HG03432 (cell line): Measurements from ENCODE around the gene TNFAIP6.
A peak's percentile ranks its signal among the peaks of the same experiment; 100 is the strongest.

Experiments
- ATAC-seq: cut with Tn5 transposase; IDR thresholded peaks from one replicate; pipeline ENCODE4 v1.9.1; 2021; ENCODE audit warnings: mild to moderate bottlenecking, moderate library complexity; ENCODE audit not compliant: unreplicated experiment

TNFAIP6 gene

DNA sequence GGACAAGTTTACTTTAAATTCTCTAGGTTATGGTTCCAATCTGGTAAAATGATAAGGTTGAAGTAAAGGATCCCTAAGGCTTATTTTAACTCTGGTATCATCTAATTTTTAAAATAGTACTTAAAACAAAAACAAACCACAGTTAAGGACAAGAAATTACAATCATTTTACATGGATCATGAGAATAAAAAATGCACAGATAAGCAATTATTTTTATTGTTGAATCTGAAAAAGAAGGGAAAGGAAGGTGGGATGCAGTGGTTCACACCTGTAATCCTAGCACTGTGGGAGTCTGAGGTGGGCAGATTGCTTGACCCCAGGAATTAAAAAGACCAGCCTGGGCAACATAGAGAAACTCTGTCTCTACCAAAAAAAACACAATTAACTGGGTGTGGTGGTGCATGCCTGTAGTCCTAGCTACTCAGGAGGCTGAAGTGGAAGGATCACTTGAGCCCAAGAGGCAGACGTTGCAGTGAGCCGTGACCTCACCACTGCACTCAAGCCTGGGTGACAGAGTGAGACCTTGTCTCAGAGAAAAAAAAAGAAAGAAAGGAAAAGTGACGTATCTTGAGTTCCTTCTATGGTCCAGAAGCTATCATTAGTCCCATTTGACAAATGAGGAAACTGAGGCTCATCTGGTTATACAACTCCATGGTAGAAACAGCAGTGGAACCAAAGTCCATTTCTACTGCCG lies 2.5 kb downstream of the TNFAIP6 start:
- ATAC-seq: no peak

DNA sequence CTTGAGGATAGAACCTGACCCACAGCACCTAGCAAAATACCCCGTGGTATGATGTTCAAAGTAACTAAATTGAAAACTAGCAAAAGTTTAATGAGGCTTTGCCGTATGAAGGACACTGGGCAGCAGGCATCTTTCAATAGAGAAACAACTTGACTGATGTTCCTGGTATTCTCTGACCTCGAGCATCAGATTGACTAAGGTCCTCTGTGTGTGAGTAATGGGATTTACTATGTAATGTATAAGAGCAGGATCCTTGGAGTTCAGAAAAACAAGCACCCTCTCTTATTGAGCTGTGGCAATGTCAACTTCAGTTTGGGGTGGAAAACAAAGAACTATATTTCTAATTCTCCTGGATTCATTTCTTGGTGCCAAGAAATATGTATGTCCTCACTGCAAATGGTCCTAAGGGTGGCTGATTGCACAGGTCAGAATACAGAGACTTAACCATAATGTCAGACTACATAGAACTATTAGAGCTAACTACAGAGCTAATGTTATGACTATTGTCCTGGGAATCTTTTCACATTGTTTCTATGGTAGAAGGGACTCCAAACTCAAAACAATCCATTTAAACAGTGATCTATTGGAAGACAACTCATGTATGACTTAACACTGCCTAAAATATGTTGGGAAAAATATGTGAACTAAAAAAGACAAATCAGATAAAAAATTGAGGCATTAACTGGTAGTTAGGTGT lies 4.4 kb downstream of the TNFAIP6 start:
- ATAC-seq: no peak

DNA sequence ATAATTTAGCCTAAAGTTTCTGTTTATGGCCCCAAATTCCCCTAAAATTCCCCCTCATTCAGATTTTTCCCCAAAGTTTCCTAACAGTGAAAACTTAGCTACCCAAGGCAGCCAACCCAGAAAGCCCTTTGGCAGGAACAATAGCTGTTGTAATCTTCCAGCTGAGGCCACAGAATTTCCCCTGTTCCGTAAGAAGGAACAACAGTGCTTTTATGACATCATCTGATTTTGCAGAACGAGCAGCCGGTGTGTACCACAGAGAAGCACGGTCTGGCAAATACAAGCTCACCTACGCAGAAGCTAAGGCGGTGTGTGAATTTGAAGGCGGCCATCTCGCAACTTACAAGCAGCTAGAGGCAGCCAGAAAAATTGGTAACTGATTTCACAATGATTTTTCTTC lies 6.3 kb downstream of the TNFAIP6 start:
- ATAC-seq: peak; percentile 89

DNA sequence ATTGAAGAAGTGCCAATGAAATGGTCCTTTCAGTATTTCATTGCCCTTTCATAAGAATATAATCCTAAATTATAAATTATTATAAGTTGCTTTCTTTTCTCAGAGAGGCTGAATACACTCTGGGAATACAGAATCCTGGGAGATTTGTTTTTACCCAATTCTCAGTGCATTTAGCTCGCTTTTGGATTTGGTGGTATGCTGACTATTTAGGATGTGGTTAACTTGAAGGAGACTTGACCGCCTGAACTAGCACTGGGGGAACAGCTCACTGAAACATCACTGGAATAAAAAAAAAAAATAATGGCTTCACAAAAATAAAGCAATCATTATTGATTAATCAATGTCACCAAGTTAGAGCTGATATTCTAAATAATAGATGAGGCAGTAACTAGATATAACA lies 10.2 kb downstream of the TNFAIP6 start:
- no peak for ATAC-seq

DNA sequence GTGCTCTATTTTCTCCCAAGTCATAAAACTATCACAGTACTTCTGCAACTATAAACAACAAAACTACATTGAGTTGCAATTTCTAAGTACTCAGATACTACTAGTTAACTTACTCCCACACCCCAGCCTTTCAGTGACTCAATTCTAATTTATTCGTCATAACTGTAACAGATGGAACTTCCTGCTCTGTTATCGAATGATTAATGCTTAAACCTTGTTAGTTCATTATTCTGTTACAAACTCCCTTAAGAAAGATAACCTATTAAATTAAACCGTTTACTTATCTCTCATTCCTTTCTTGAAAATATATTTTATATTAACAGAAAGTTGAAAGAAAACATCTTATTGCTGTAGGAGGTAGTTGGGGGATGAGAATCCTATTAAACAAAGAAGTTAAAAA lies 17.0 kb downstream of the TNFAIP6 start:
- ATAC-seq: peak; percentile 92

DNA sequence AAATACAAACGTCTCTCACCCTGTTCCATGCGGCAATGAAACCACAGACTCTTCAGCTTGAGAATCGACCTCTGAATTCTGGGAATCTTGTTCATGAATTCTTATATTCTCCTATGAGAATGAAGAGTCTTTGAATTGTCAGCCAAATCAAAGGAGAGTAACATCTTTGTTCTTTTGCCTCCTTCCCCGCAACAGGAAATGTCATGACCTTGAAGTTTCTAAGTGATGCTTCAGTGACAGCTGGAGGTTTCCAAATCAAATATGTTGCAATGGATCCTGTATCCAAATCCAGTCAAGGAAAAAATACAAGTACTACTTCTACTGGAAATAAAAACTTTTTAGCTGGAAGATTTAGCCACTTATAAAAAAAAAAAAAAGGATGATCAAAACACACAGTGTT lies 21.8 kb downstream of the TNFAIP6 start:
- no peak for ATAC-seq

DNA sequence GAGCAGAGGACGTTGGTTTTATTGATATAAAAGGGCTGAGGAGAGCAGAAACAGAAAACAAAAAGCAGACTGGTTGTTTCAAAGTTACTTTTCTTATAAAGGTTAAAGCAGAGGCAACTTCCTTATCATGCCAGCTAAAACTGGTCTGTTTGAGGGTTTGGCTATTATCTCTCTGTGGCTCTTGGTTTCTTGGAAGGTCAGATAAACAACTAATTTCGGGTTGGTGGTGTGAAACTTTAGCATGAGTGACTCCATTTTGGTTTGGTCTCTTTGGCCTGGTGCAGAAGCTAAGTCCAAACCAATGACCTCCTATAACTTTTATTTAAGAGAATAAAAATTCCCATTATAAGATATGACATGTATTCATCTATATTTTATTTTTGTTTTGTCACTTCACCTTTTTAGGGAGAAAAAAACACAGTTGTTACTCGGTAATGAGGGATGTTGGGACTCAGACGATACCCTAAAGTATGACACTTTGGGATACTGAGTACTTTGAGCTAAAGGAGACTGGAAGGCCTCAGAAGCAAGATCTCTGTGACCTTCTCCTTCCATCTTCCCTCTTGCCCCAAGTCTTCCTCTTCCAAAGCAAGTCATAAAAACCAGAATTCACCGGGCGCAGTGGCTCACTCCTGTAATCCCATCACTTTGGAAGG lies 23.3 kb downstream of the TNFAIP6 start:
- ATAC-seq: no peak

DNA sequence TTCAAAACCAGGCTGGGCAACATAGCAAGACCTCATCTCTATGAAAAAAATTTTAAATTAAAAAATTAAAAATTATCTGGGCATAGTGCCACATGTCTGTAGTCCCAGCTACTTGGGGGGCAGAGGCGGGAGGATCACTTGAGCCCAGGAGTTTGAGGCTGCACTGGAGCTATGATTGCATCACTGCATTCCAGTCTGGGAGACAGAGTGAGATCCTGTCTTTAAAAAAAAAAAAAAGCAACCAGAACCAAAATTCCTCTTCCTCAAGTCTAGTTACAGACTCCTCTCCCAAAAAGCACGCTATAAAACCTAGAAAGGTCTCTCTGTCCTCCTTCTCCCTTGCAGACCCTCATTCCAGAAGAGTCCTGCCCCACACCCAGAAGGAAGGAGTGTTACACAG lies 23.9 kb downstream of the TNFAIP6 start:
- ATAC-seq: no peak

DNA sequence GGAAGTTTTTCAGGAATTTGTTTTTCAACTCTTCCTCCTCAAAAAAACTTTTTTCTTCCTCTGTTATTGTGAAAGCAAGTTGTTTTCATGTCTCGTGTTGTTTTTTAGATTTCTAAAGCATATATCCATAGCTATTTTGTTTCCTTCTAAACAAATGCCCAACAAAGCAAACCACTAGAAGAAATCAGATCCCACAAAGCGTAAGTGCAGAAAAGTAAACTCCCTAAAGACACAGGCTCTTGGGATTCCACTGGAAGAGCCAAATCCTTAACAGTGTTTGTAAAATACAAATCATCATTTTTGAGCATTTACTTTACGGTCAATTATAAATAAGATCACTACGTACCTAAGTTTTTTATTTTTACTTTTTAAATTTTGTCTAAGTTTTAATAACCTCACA lies 30.6 kb downstream of the TNFAIP6 start:
- no peak for ATAC-seq

DNA sequence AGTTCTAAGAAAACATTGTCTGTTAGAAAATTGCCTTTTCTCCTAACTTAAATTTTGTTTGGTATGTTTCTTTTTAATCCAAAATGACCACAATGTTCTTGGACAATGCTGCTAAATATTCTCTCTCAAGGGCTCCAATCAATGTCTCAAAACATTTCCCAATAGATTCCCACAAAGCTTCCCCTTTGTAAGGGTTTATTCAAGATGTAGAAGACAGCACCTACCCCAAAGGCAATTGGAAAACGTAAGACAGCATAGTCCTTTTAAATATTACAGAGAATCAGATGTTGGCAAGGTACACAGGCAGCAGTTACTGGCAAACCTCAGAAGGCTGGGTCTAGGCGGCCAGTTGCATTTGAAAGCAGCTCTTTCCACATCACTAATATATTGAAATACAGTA lies 34.0 kb downstream of the TNFAIP6 start:
- no peak for ATAC-seq

DNA sequence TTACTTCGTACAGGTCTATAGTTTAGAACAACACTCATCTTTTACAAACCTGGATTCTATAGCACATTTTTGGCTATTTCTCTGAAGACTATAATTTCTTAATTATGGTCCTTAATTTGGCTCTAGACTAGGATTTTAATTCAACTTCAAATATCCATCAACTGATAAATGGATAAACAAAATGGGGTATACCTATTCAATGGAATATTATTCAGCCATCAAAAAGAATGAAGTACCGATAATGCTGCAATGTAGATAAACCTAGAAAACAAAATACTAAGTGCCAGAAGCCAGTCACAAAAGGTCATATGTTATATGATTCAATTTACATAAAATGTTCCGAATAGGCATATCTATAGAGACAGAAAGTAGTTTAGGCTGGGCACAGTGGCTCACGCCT lies 37.1 kb downstream of the TNFAIP6 start:
- no peak for ATAC-seq

DNA sequence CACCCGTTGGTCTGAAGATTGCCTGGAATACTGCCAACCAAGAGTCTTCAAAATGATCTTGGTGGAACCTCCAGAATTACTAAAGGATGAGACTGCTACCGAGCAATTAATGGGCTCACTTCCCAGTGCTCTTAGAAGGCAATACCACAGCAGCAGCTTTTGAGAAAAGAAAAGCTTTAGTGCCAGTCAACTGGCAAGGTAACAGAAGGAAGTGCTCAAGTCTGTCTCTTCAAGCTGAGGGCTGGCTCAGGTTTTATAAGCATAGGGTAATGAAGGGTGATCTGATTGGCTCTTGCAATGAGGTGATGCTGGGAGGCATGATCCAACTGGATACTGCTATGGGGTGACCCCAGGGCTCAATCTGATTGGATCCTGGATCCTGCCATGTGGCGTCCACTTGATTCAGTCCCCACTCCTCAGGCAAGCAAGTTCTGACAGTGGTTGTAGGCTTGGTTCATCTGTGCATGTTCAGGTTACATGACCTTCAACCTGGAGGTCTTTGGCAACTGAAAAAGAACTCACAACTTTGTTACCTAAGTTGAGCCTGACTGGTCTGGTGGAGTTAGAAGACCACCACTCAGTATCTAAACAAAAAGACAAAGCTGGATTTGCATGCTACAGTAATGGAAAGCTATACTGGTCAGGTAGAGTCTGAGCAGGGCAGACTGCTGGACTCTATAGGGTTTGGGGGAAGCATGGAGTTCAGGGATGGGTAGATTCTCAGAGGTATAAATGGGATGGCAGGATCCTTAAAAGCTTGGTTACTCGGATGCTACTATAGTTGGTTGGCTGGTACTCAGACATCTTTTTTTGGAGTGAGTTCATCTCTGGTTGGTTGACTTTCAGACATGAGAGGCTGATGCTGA lies 38.4 kb downstream of the TNFAIP6 start:
- no peak for ATAC-seq

DNA sequence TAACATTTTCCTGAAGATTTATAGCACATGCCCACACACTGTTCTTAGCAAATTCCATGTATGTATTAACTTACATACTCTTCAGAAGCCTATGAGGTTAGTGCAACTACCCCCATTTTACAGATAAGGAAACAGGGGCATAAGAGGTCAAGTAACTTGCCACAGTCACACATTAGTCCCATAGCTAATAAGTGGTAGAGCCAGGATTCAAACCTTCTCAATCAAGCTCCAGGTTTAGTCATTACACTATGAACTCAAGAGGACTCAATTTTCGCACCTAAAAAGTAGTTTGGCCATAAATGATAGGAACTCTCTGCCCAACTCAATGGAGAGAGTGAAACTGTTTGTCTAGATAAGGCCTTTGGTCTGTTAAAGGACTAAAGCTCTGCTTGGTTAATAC lies 42.6 kb downstream of the TNFAIP6 start:
- no peak for ATAC-seq

DNA sequence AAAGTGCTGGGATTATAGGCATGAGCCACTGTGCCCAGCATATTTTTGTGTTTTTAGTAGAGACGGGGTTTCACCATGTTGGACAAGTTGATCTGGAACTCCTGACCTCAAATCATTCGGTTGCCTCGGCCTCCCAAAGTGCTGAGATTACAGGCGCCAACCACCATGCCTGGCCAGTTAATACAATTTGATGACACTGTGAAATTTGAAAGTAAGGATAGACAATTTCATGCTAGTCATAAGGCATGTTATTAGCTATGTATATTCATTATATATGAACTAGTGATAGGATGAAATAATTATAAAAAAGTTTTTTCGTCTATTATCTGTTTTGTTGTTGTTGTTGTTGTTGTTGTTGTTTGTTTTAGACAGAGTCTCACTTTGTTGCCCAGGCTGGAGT lies 43.8 kb downstream of the TNFAIP6 start:
- no peak for ATAC-seq

DNA sequence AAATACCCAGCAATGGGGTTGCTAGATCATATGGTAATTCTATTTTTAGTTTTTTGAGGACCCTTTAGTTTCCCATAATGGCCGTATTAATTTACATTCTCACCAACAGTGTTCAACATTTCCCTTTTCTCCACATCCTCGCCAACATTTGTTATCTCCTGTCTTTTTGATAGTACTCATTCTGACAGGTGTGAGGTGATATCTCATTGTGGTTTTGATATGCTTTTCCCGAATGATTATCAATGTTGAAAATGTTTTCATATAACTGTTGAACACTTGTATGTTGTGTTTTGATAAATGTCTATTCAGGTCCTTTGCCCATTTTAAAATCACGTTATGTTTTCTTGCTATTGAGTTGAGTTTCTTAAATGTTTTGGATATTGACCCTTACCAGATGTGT lies 46.5 kb downstream of the TNFAIP6 start:
- ATAC-seq: no peak

DNA sequence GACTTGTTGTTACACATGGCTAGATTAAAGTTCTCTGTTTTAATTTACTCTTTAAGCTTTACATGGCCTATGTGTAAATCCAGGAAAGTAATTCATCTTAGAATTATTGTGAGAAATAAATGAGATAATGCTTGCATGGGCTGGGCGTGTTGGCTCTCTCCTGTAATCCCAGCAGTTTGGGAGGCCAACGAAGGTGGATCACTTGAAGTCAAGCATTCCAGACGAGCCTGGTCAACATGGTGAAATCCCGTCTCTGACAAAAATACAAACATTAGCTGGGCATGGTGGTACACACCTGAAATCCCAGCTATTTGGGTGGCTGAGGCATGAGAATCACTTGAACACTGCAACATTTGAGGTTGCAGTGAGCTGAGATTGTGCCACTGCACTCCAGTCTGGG lies 48.0 kb downstream of the TNFAIP6 start:
- ATAC-seq: no peak

DNA sequence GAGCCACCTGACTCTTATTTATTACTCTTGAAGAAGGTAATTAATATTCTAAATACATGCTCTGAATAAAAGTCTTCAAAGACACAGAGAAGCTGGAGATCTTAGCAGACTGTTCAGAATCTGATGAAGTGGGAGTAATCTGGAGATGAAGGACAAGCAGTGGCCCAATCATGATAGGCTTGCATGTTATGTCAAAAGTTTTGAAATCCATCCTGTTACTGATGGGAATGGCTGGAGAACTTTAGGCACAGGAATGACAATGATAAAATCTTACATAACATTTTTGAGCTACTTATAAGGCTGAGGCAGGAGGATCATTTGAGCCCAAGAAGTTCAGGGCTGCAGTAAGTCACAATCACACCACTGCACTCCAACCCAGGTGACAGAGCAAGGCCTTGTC lies 49.9 kb downstream of the TNFAIP6 start:
- no peak for ATAC-seq

DNA sequence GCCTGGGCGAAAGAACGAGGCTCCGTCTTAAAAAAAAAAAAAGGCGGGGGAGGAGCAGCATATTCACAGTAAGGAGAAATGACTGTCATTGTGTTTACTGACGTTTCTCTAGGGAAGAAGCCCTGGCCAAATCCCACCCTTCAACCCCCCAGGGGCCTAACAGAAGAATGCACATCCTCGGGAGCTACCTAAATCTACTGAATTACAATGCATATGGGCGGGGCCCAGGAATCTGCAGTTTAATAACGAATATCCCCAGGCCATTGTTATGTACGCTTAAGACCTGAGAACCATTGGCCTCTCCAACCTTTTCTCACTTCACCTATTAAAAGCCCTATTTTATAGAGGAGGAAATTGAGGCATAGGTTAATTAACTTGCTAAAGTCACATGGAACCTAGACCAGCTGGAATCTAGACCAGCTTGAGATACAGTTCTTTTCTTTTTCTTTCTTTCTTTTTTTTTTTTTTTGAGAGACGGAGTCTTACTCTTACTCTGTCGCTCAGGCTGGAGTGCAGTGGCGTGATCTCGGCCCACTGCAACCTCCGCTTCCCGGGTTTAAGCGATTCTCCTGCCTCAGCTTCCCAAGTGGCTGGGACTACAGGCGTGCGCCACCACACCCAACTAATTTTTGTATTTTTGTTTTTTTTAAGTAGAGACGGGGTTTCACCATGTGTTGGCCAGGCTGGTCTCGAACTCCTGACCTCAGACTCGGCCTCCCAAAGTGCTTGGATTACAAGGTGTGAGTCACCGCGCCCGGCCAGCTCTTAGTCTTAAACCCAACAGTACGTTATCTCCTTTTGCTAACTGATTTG lies 51.6 kb downstream of the TNFAIP6 start:
- no peak for ATAC-seq

DNA sequence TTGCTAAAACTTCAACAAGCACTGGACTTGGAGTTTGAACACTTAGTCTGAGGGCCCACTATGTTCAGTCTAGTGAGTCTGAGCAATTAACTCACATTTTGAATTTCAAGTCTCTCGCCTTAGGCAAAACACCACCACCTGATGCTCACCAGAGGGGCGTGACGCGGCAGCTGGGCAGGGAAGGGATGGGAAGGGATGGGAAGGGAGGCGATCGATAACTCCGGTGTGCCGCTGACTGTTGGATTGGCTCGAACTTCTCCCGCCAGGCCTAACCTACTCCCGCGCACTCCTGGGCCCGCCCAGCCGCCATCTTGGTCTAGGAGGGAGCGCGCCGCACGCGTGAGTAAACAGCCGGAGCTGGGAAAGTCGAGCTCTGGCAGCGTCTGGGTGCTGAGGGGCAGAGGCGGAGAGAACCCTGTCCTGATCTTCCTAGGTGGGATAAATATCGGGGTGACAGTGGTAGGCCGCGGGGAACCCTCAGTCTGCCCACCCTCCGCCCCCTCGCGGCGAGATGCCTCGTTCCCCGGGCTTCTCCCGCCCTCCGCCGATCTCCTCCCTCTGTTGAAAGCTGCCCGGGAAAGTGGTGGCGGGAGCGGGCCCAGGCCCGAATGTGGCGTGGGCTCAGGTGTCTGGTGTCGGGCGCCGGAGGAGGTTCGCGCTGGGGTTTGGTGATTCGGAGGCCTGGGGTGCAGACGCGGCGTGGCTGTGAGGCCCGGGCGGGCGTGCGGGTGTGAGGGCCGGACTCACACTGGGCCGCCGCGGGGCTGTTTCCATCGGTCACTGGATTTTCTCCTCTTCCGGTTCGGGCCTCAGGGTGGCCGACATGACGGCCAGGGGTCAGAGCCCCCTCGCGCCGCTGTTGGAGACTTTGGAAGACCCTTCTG lies 52.5 kb downstream of the TNFAIP6 start, which contains the start of gene RIF1:
RIF1 (plus strand) TSS at position 302 of the 884 bp plus-strand sequence; CDS start at position 824, 522 bp downstream.
- peak; percentile 96 for ATAC-seq
